ENCODE data around the gene MAP3K14. TPM values are rescaled to one million over a fixed set of nuclear protein-coding genes. Genes with fewer than 3 reads are reported as not detected.

MAP3K14 gene
- total RNA-seq, 1 donor from 2014 or later: 9.9 TPM

DNA sequence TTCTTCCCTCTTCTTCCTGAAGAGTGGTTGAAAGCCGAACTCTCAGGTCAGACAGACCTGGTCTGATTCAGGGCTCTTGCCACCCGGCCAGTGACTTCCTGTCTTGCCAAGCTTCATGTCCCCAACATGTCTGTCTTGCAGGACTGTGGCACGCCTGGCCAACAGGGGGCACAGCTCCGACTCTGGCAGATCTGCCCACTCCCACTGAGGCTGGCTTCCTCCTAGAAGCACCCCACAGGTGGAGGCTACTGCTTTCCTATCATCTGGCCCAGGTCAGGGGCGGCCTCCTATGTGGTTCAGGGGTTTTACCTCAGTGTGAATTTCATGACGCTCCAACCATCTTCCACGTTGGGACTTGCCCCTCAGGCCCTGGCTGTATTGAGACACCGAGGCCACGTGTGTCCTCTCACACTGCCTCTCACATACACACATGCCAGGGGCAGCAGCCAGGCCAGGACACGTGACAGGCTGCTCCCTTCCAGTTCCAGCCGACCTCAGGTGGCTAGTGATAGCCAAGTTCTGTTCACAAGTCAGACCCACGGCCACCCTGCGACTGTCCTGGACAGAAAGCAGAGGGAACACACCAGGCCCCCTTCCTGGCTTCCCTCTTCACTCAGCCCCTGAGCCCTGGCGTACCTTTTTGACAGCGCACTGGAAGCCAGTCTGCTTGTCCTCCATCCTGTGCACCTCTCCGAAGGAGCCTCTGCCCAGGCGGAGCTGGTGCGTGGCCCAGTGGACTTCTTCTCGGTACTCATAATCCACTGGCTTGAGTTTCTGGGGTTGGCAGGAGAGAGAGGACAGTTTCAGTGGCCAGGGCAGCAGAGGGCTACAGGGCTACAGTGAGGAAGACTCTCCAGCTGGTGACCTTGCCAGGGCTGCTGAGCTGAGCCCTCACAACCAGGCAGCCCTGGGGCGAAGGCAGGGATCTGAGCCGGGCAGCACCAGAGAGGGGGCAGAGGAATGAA lies 32.4 kb downstream of the MAP3K14 start:
- Histone ChIP-seq H3K9me3 (no peaks in the 10 kb centered on the region), H3K4me1 (peaks cover 25% of the 10 kb centered on the region), H3K4me3 (no peak overlapping the region), H3K27ac (no peak overlapping the region), H3K27me3 (no peaks in the 10 kb centered on the region), H3K36me3 (peaks cover 66% of the 10 kb centered on the region)
- ATAC-seq (peak; percentile 22), DNase-seq (peak; percentile 70)
- TF ChIP-seq, protein P1, sequence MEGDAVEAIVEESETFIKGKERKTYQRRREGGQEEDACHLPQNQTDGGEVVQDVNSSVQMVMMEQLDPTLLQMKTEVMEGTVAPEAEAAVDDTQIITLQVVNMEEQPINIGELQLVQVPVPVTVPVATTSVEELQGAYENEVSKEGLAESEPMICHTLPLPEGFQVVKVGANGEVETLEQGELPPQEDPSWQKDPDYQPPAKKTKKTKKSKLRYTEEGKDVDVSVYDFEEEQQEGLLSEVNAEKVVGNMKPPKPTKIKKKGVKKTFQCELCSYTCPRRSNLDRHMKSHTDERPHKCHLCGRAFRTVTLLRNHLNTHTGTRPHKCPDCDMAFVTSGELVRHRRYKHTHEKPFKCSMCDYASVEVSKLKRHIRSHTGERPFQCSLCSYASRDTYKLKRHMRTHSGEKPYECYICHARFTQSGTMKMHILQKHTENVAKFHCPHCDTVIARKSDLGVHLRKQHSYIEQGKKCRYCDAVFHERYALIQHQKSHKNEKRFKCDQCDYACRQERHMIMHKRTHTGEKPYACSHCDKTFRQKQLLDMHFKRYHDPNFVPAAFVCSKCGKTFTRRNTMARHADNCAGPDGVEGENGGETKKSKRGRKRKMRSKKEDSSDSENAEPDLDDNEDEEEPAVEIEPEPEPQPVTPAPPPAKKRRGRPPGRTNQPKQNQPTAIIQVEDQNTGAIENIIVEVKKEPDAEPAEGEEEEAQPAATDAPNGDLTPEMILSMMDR (IDR thresholded peaks at IDR 0.05): peak; percentile 26
- intact Hi-C loops (cut with DNase I): no loop called here

DNA sequence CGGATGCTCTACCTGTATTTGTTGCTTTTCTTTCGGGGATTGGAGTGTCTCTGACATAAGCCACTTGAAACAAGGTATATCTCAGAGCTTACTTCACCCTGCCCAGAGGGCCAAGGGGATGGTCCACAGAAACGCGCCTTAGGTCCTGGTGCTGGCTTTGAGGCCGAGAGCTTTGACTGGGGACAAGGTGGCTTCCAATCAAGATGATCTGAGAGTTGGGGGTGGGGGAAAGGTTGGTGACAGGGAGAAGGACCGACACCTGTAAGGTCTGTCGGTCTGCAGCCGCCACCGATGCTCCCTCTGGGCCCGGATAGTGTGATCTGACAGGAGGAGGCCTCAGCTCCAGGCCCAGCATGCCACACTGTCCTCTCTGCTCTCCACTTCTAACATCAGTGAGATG lies 33.1 kb downstream of the MAP3K14 start:
- Histone ChIP-seq H3K9me3 (no peaks in the 10 kb centered on the region), H3K4me1 (peaks cover 19% of the 10 kb centered on the region), H3K36me3 (peaks cover 58% of the 10 kb centered on the region), H3K27me3 (no peaks in the 10 kb centered on the region), H3K27ac (no peak overlapping the region), H3K4me3 (no peak overlapping the region)
- ATAC-seq: no peak
- TF ChIP-seq, protein P1 (IDR thresholded peaks at IDR 0.05): no peak
- no peak for DNase-seq
- intact Hi-C loops (cut with DNase I): no loop called here

DNA sequence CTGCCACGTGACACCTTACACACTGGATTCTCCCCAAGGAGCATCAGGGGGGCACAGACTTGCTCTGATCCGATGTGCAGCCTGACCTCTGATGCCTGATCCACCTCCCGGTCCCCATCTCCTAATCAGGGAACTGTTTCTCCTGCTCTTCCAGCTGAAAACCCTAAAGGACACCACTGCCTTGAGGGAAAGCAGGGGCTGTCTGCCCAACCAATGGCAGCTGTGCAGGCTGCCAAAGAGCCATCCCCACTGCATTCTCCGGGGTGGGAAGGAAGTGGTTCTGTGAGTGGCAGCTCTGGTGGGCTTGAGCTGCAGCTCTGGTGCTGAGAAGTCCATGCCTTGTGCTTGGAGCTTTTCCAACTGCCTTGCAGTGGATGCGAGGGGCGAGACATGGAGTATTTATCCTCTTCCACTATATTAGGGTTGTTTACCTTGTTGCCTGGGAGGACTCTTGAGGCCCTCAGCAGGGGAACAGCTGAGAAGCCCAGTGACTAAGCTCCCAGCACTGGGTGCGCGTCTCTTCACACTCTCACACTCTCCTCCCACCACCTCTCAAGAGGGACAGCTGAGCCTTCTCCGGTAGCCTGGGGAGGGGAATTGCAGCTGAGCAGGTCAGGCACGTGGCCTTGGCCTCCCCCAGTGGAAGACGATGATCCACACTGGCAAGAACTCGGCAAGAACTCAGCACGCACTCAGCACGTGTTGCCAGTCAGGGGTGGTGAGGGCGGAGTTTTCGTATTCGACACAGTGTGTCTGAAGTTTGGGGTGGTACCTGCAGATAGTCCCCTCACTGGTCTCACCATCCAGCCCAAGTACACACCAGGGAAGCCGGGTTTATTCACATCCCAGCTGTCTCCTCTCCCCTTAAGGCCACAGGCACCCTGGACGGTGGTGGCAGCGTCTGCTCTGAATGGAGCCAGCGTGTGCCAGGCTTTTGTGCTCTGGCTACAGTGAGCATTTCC lies 33.9 kb downstream of the MAP3K14 start:
- Histone ChIP-seq H3K36me3 (peaks cover 58% of the 10 kb centered on the region), H3K27me3 (no peaks in the 10 kb centered on the region), H3K27ac (peak overlapping the region; percentile 30), H3K4me3 (no peak overlapping the region), H3K9me3 (no peaks in the 10 kb centered on the region), H3K4me1 (peaks cover 13% of the 10 kb centered on the region)
- TF ChIP-seq, protein P1 (IDR thresholded peaks at IDR 0.05): no peak
- intact Hi-C loops (cut with DNase I): no loop called here
- peak; percentile 80 for ATAC-seq
- DNase-seq: peak; percentile 71

DNA sequence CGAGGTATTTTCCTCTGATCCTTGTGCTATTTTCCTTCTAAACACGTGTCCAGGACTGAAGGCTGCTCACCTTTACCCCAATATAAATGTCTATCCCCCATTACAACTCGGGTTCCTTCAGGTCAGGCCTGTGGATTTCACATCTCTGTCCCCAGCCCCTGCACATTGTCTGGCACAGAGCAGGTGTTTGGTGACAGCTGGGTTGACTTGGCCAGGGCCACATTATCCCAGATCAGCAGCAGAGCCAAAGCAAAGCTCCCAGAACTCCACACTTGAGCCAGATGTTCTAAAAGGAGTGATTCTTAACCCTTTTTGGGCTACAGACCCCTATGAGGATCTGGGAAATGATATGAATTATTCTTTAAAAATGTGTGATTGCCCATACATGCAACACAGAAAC lies 36.9 kb downstream of the MAP3K14 start:
- no peak overlapping the region for H3K4me3 ChIP-seq
- intact Hi-C loops (cut with DNase I): no loop called here
- DNase-seq (no peak), ATAC-seq (no peak)
- peaks cover 22% of the 10 kb centered on the region for H3K4me1 ChIP-seq
- H3K9me3 ChIP-seq: no peaks in the 10 kb centered on the region
- H3K27ac ChIP-seq: no peak overlapping the region
- no peaks in the 10 kb centered on the region for H3K27me3 ChIP-seq
- peaks cover 30% of the 10 kb centered on the region for H3K36me3 ChIP-seq
- TF ChIP-seq, protein P1 (IDR thresholded peaks at IDR 0.05): no peak

DNA sequence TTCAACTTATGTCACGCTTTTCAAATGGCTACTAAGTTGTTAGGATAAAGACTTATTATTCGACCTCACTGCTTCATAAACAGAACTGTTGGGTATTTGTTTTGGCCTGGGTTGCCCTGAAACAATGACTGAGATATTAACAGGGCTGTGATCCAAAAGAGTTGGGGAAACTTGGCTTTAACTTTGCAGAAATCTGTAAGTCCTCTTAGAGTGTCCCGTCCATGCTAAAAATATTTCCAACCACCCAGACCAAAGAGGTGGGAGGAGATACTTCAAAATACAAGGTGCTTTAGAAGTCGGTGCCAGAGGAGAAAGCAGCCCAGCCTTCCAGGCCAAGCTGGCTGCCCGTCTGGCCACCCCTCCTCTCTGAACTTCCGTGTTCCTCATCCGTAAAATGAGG lies 38.8 kb downstream of the MAP3K14 start:
- no peaks in the 10 kb centered on the region for H3K27me3 ChIP-seq
- H3K27ac ChIP-seq: peak overlapping the region; percentile 69
- peaks cover 17% of the 10 kb centered on the region for H3K4me1 ChIP-seq
- no peak overlapping the region for H3K4me3 ChIP-seq
- no peaks in the 10 kb centered on the region for H3K9me3 ChIP-seq
- DNase-seq: peak; percentile 74
- H3K36me3 ChIP-seq: peaks cover 24% of the 10 kb centered on the region
- ATAC-seq: peak; percentile 76
- TF ChIP-seq, protein P1 (IDR thresholded peaks at IDR 0.05): no peak
- intact Hi-C loops (cut with DNase I): no loop called here

All from upper lobe of right lung (tissue), 1 donor.